Measurements from ENCODE around the gene FGD5.

Gene FGD5

GRCh38 chr3:14929310-14930074, 110.7 kb downstream of the FGD5 start:
- DNase-seq, result no peak
- peaks cover 1% of the 10 kb centered on the region for H3K27me3 ChIP-seq (replicated peaks; ENCODE audit: insufficient read depth, low read length)
- no peaks in the 10 kb centered on the region for H4K20me1 ChIP-seq (ENCODE audit: insufficient read depth, low read length)
- H3F3A ChIP-seq (ENCODE audit: insufficient read depth, low read length), result no peaks in the 10 kb centered on the region
- TF ChIP-seq, protein P1, sequence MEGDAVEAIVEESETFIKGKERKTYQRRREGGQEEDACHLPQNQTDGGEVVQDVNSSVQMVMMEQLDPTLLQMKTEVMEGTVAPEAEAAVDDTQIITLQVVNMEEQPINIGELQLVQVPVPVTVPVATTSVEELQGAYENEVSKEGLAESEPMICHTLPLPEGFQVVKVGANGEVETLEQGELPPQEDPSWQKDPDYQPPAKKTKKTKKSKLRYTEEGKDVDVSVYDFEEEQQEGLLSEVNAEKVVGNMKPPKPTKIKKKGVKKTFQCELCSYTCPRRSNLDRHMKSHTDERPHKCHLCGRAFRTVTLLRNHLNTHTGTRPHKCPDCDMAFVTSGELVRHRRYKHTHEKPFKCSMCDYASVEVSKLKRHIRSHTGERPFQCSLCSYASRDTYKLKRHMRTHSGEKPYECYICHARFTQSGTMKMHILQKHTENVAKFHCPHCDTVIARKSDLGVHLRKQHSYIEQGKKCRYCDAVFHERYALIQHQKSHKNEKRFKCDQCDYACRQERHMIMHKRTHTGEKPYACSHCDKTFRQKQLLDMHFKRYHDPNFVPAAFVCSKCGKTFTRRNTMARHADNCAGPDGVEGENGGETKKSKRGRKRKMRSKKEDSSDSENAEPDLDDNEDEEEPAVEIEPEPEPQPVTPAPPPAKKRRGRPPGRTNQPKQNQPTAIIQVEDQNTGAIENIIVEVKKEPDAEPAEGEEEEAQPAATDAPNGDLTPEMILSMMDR (IDR thresholded peaks at IDR 0.05; ENCODE audit: low read length), result no peak
- TF ChIP-seq EZH2 (optimal IDR thresholded peaks at IDR 0.05; ENCODE audit: low read depth, low read length), result no peak
- no peak for TF ChIP-seq EZH2phosphoT487 (IDR thresholded peaks at IDR 0.05; ENCODE audit: low read length)
- H3K27ac ChIP-seq (ENCODE audit: low read length), result no peak overlapping the region
- no peak overlapping the region for H3K9ac ChIP-seq (ENCODE audit: low read length)
- H3K4me3 ChIP-seq (ENCODE audit: low read length), result no peak overlapping the region
- H3K79me2 ChIP-seq (ENCODE audit: low read length), result no peaks in the 10 kb centered on the region
- no peaks in the 10 kb centered on the region for H3K9me3 ChIP-seq (replicated peaks; ENCODE audit: insufficient read depth, low read length)
- no peaks in the 10 kb centered on the region for H3K36me3 ChIP-seq (replicated peaks; ENCODE audit: insufficient read depth, low read length)
- no peaks in the 10 kb centered on the region for H3K4me1 ChIP-seq (ENCODE audit: low read length)
- no peak overlapping the region for H2AFZ ChIP-seq (ENCODE audit: low read length)
- H3K9me2 ChIP-seq (replicated peaks; ENCODE audit: insufficient read depth, low read length), result no peaks in the 10 kb centered on the region
- H3K4me2 ChIP-seq (ENCODE audit: low read depth, low read length), result no peak overlapping the region

- no peaks in the 10 kb centered on the region for H3K27me3 ChIP-seq (replicated peaks; ENCODE audit: insufficient read depth, low read length)
- no peak for DNase-seq
- no peak overlapping the region for H3K9ac ChIP-seq (ENCODE audit: low read length)
- no peaks in the 10 kb centered on the region for H3F3A ChIP-seq (ENCODE audit: insufficient read depth, low read length)
- no peaks in the 10 kb centered on the region for H3K9me3 ChIP-seq (replicated peaks; ENCODE audit: insufficient read depth, low read length)
- no peaks in the 10 kb centered on the region for H3K4me1 ChIP-seq (ENCODE audit: low read length)
- no peaks in the 10 kb centered on the region for H3K36me3 ChIP-seq (replicated peaks; ENCODE audit: insufficient read depth, low read length)
- H3K4me3 ChIP-seq (ENCODE audit: low read length), result no peak overlapping the region
- no peaks in the 10 kb centered on the region for H3K79me2 ChIP-seq (ENCODE audit: low read length)
- no peak overlapping the region for H3K27ac ChIP-seq (ENCODE audit: low read length)
- TF ChIP-seq EZH2 (optimal IDR thresholded peaks at IDR 0.05; ENCODE audit: low read depth, low read length) (no peak), EZH2phosphoT487 (IDR thresholded peaks at IDR 0.05; ENCODE audit: low read length) (no peak)
- TF ChIP-seq, protein P1 (IDR thresholded peaks at IDR 0.05; ENCODE audit: low read length), result no peak
- no peak overlapping the region for H3K4me2 ChIP-seq (ENCODE audit: low read depth, low read length)
- H3K9me2 ChIP-seq (replicated peaks; ENCODE audit: insufficient read depth, low read length), result no peaks in the 10 kb centered on the region
- H4K20me1 ChIP-seq (ENCODE audit: insufficient read depth, low read length), result no peaks in the 10 kb centered on the region
- H2AFZ ChIP-seq (ENCODE audit: low read length), result no peak overlapping the region
These were observed 115.2 kb downstream of the FGD5 start for GRCh38 chr3:14933820-14934425.

DNA sequence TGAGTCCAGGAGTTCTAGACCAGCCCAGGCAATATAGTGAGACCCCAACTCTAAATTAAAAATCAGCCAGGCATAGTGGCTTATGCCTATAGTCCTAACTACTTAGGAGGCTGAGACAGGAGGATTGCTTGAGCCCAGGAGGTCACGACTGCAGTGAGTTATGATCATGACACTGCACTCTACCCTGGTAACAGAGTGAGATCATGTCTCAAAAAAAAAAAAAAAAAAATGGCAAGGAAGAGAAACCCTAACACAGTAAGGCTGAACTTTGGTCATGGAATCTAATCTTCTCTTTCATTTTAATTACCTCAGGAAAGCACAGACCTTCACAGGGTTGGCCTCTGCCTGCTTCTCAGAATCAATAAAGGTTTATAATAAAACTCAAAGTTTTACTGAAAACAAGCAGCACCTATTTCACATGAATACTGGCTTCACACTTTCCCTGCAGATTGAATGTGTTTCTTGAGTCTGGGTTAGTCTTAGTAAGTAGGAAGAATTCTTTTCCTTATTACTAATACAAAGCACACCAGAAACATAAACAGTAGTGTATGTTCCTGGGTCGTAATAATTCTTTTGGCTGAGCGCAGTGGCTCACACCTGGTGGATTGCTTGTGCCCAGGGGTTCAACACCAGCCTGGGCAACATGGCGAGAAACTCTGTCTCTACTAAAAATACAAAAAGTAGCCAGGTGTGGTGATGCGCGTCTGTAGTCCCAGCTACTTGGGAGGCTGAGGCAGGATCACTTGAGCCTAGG, 117.0 kb downstream of the FGD5 start:
- TF ChIP-seq, protein P1 (IDR thresholded peaks at IDR 0.05; ENCODE audit: low read length), result no peak
- no peak for TF ChIP-seq EZH2phosphoT487 (IDR thresholded peaks at IDR 0.05; ENCODE audit: low read length)
- no peak for TF ChIP-seq EZH2 (optimal IDR thresholded peaks at IDR 0.05; ENCODE audit: low read depth, low read length)
- Histone ChIP-seq H2AFZ (ENCODE audit: low read length) (no peak overlapping the region), H4K20me1 (ENCODE audit: insufficient read depth, low read length) (no peaks in the 10 kb centered on the region), H3K9me3 (replicated peaks; ENCODE audit: insufficient read depth, low read length) (no peaks in the 10 kb centered on the region), H3K9ac (ENCODE audit: low read length) (no peak overlapping the region), H3K4me2 (ENCODE audit: low read depth, low read length) (no peak overlapping the region), H3K4me1 (ENCODE audit: low read length) (no peaks in the 10 kb centered on the region), H3F3A (ENCODE audit: insufficient read depth, low read length) (no peaks in the 10 kb centered on the region), H3K79me2 (ENCODE audit: low read length) (no peaks in the 10 kb centered on the region), H3K27ac (ENCODE audit: low read length) (no peak overlapping the region), H3K9me2 (replicated peaks; ENCODE audit: insufficient read depth, low read length) (no peaks in the 10 kb centered on the region), H3K36me3 (replicated peaks; ENCODE audit: insufficient read depth, low read length) (no peaks in the 10 kb centered on the region), H3K4me3 (ENCODE audit: low read length) (no peak overlapping the region), H3K27me3 (replicated peaks; ENCODE audit: insufficient read depth, low read length) (no peaks in the 10 kb centered on the region)
- DNase-seq, result no peak
